Measurements from ENCODE around the gene CCDC171. TPM values are rescaled to one million over a fixed set of nuclear protein-coding genes. Genes with fewer than 3 reads are reported as not detected.

CCDC171 gene
- polyA plus RNA-seq, 3 donors = 0.08 to 0.17 (median 0.10) TPM

DNA sequence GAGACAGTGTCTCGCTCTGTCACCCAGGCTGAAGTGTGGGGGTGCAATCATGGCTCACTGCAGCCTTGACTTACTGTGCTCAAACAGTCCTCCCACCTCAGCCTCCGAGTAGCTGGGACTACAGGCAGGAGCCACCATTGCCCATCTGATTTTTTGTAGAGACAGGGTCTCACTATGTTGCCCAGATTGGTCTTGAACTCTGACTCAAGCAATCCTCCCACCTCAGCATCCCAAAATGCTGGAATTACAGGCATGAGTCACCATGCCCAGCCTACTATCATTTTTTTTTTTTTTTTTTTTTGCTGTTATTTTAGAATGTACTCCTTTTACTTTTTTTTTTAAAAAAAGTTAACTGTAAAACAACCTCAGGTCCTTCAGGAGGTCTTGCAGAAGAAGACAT lies 449.0 kb downstream of the CCDC171 start:
- H3K27me3 Mint-ChIP-seq (ENCODE audit: low read depth in 3 of 3) = peaks cover 0 to 2% (median 1%) of the 10 kb centered on the region in 3 donors
- no peak for DNase-seq
- intact Hi-C loops (cut with micrococcal nuclease) = no loop called here
- no peak overlapping the region for H3K27ac Mint-ChIP-seq
- H3K4me1 Mint-ChIP-seq = no peaks in the 10 kb centered on the region
- H3K4me1 ChIP-seq (ENCODE audit: control insufficient read depth in 1 of 2, insufficient read depth in 2 of 2, low read length in 2 of 2) = no peaks in the 10 kb centered on the region
- H3K36me3 ChIP-seq (replicated peaks in 1 of 2; ENCODE audit: control insufficient read depth in 1 of 2, insufficient read depth in 2 of 2, low read length in 2 of 2) = no peaks in the 10 kb centered on the region
- H3K27ac ChIP-seq (ENCODE audit: low read depth in 1 of 2, low read length in 2 of 2) = no peak overlapping the region
- no peak overlapping the region for H3K4me2 ChIP-seq (replicated peaks; ENCODE audit: extremely low read depth, low read length, poor library complexity, severe bottlenecking)
- H3K4me3 Mint-ChIP-seq = no peak overlapping the region
- no peak overlapping the region for H3K9ac ChIP-seq (ENCODE audit: insufficient read depth, low read length, poor library complexity, severe bottlenecking)
- peaks cover 0 to 3% of the 10 kb centered on the region in 2 donors for H3K9me3 ChIP-seq (replicated peaks in 1 of 2; ENCODE audit: control insufficient read depth in 1 of 2, insufficient read depth in 1 of 2, low read length in 2 of 2)
- H3K27me3 ChIP-seq (ENCODE audit: control insufficient read depth in 2 of 2, insufficient read depth in 2 of 2, low read length in 2 of 2) = no peaks in the 10 kb centered on the region
- H3K4me3 ChIP-seq (replicated peaks in 1 of 3; ENCODE audit: low read depth in 2 of 3, low read length in 3 of 3) = no peak overlapping the region
- TF ChIP-seq, protein P1, sequence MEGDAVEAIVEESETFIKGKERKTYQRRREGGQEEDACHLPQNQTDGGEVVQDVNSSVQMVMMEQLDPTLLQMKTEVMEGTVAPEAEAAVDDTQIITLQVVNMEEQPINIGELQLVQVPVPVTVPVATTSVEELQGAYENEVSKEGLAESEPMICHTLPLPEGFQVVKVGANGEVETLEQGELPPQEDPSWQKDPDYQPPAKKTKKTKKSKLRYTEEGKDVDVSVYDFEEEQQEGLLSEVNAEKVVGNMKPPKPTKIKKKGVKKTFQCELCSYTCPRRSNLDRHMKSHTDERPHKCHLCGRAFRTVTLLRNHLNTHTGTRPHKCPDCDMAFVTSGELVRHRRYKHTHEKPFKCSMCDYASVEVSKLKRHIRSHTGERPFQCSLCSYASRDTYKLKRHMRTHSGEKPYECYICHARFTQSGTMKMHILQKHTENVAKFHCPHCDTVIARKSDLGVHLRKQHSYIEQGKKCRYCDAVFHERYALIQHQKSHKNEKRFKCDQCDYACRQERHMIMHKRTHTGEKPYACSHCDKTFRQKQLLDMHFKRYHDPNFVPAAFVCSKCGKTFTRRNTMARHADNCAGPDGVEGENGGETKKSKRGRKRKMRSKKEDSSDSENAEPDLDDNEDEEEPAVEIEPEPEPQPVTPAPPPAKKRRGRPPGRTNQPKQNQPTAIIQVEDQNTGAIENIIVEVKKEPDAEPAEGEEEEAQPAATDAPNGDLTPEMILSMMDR (IDR thresholded peaks at IDR 0.05) = no peak
- no peaks in the 10 kb centered on the region for H4K20me1 ChIP-seq (ENCODE audit: insufficient read depth, low read length)
- 100% methylated on average over 1 of the region's 2 CpGs for WGBS (ENCODE audit: insufficient coverage)
- peaks cover 0 to 17% (median 2%) of the 10 kb centered on the region in 7 donors for H3K9me3 Mint-ChIP-seq
- H2AFZ ChIP-seq (ENCODE audit: insufficient read depth, low read depth, low read length, poor library complexity, severe bottlenecking) = no peak overlapping the region
- no peaks in the 10 kb centered on the region for H3K36me3 Mint-ChIP-seq
- no peaks in the 10 kb centered on the region for H3K79me2 ChIP-seq (ENCODE audit: insufficient read depth, low read length)

DNA sequence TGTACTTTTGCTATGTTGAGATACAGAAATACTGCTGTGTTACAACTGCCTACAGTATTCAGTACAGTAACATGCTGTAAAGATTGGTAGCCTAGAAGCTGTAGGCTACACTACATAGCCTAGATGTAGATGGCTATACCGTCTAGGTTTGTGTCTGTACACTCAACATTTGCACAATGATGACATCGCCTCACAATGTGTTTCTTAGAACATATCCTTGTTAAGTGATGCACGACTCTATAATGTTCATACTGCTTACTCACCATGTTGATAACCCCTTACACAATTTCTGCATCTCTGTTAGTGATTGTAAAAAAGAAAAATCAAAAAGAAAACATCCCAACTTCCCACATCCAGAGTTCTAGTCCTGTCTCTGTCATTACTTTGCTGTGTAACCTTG lies 450.0 kb downstream of the CCDC171 start:
- no CpG with 5 or more reads among the region's 3 CpGs for WGBS (ENCODE audit: insufficient coverage)
- H3K4me1 Mint-ChIP-seq = no peaks in the 10 kb centered on the region
- no peak overlapping the region for H3K27ac Mint-ChIP-seq
- Histone ChIP-seq H3K4me2 (replicated peaks; ENCODE audit: extremely low read depth, low read length, poor library complexity, severe bottlenecking) (no peak overlapping the region), H4K20me1 (ENCODE audit: insufficient read depth, low read length) (no peaks in the 10 kb centered on the region), H3K4me3 (replicated peaks in 1 of 3; ENCODE audit: low read depth in 2 of 3, low read length in 3 of 3) (no peak overlapping the region), H3K9me3 (replicated peaks in 1 of 2; ENCODE audit: control insufficient read depth in 1 of 2, insufficient read depth in 1 of 2, low read length in 2 of 2) (no peaks in the 10 kb centered on the region), H3K27ac (ENCODE audit: low read depth in 1 of 2, low read length in 2 of 2) (no peak overlapping the region), H3K27me3 (ENCODE audit: control insufficient read depth in 2 of 2, insufficient read depth in 2 of 2, low read length in 2 of 2) (no peaks in the 10 kb centered on the region), H3K36me3 (replicated peaks in 1 of 2; ENCODE audit: control insufficient read depth in 1 of 2, insufficient read depth in 2 of 2, low read length in 2 of 2) (no peaks in the 10 kb centered on the region), H3K9ac (ENCODE audit: insufficient read depth, low read length, poor library complexity, severe bottlenecking) (no peak overlapping the region), H3K79me2 (ENCODE audit: insufficient read depth, low read length) (no peaks in the 10 kb centered on the region), H2AFZ (ENCODE audit: insufficient read depth, low read depth, low read length, poor library complexity, severe bottlenecking) (no peak overlapping the region), H3K4me1 (ENCODE audit: control insufficient read depth in 1 of 2, insufficient read depth in 2 of 2, low read length in 2 of 2) (no peaks in the 10 kb centered on the region)
- TF ChIP-seq, protein P1 (IDR thresholded peaks at IDR 0.05) = no peak
- H3K36me3 Mint-ChIP-seq = no peaks in the 10 kb centered on the region
- intact Hi-C loops (cut with micrococcal nuclease) = no loop called here
- H3K4me3 Mint-ChIP-seq = no peak overlapping the region
- H3K27me3 Mint-ChIP-seq (ENCODE audit: low read depth in 3 of 3) = peaks cover 0 to 1% (median 0%) of the 10 kb centered on the region in 3 donors
- DNase-seq = no peak
- peaks cover 0 to 12% (median 3%) of the 10 kb centered on the region in 7 donors for H3K9me3 Mint-ChIP-seq

Data from CD14-positive monocyte (primary cell).